IMR-90 (cell line): ENCODE data around the gene GATA3. TPM values are rescaled to one million over a fixed set of nuclear protein-coding genes. Genes with fewer than 3 reads are reported as not detected.

Source experiments
- ATAC-seq: fragments of 200-7000 bp; cut with Tn5 transposase; 2 replicates; pipeline ENCODE4 v1.9.1; 2020; ENCODE audit warnings: low read depth, mild to moderate bottlenecking, moderate library complexity
- BruUV-seq: library from RNA; stranded (reverse); fragments of 400-500 nt; replicated peaks from 2 replicates; lab custom pipeline; 2021; lab: Mats Ljungman, UMichigan
- CTCF ChIA-PET: fragments of 300-600 bp; formaldehyde crosslinking; extraction: SDS; loops from one replicate; lab custom pipeline; 2021; ENCODE audit warnings: antibody characterized with exemption; lab: Yijun Ruan, JAX
- POLR2A ChIA-PET: fragments of 300-600 bp; sonication (Branson Sonifier 250); formaldehyde crosslinking; loops from one replicate; lab custom pipeline; 2022; ENCODE audit warnings: antibody characterized with exemption; ENCODE audit not compliant: unreplicated experiment; lab: Charles Lee
- DNase-seq: peaks from one replicate; pipeline ENCODE4 v3.0.0; 2013
- H2AFZ ChIP-seq: replicated peaks from 2 replicates; pipeline ENCODE3; 2013; ENCODE audit warnings: low read length, mild to moderate bottlenecking; ENCODE audit not compliant: poor library complexity
- H2AK5ac ChIP-seq: 2 replicates; pipeline ENCODE4 v1.6.1; 2013; ENCODE audit warnings: low read depth, low read length, inconsistent platforms
- H2AK9ac ChIP-seq: replicated peaks from 2 replicates; pipeline ENCODE3; 2013; ENCODE audit warnings: mild to moderate bottlenecking, low read depth, low read length, moderate library complexity; ENCODE audit not compliant: poor library complexity
- H2BK120ac ChIP-seq: 2 replicates; pipeline ENCODE4 v1.6.1; 2013; ENCODE audit warnings: low read depth, low read length, inconsistent platforms
- H2BK15ac ChIP-seq: 3 replicates; pipeline ENCODE4 v1.6.1; 2013; ENCODE audit warnings: low read depth, low read length, inconsistent platforms
- H2BK20ac ChIP-seq: 2 replicates; pipeline ENCODE4 v1.6.1; 2013; ENCODE audit warnings: low read depth, mild to moderate bottlenecking, inconsistent platforms, low read length, moderate library complexity
- H2BK5ac ChIP-seq: 2 replicates; pipeline ENCODE4 v1.6.1; 2013; ENCODE audit warnings: mild to moderate bottlenecking, low read depth, low read length, inconsistent platforms; ENCODE audit not compliant: poor library complexity, severe bottlenecking
- H3K14ac ChIP-seq: replicated peaks from 2 replicates; pipeline ENCODE4 v1.6.1; 2013; ENCODE audit warnings: low read depth, low read length, inconsistent platforms
- H3K18ac ChIP-seq: 2 replicates; pipeline ENCODE4 v1.6.1; 2013; ENCODE audit warnings: low read depth, low read length, control low read depth
- H3K23ac ChIP-seq: 2 replicates; pipeline ENCODE4 v1.6.1; 2013; ENCODE audit warnings: low read depth, low read length, inconsistent platforms
- H3K27ac ChIP-seq: 2 replicates; pipeline ENCODE4 v1.5.1; 2013; ENCODE audit warnings: mild to moderate bottlenecking, control low read depth, low read length; ENCODE audit not compliant: insufficient read depth
- H3K27me3 ChIP-seq: 2 replicates; pipeline ENCODE4 v1.6.1; 2013; ENCODE audit warnings: low read length; ENCODE audit not compliant: control insufficient read depth, insufficient read depth
- H3K36me3 ChIP-seq: 2 replicates; pipeline ENCODE4 v1.6.1; 2013; ENCODE audit warnings: low read length, mixed read lengths; ENCODE audit not compliant: control insufficient read depth, insufficient read depth
- H3K4ac ChIP-seq: 2 replicates; pipeline ENCODE4 v1.6.1; 2013; ENCODE audit warnings: low read depth, low read length, inconsistent platforms
- H3K4me1 ChIP-seq: 2 replicates; pipeline ENCODE4 v1.6.1; 2013; ENCODE audit warnings: low read length, mixed read lengths; ENCODE audit not compliant: control insufficient read depth, insufficient read depth
- H3K4me2 ChIP-seq: 2 replicates; pipeline ENCODE4 v1.6.1; 2013; ENCODE audit warnings: low read depth, mild to moderate bottlenecking, control low read depth, low read length, moderate library complexity
- H3K4me3 ChIP-seq: 2 replicates; pipeline ENCODE4 v1.5.1; 2013; ENCODE audit warnings: low read depth, mild to moderate bottlenecking, control low read depth, low read length, moderate library complexity; ENCODE audit not compliant: insufficient read depth
- H3K56ac ChIP-seq: 2 replicates; pipeline ENCODE4 v1.6.1; 2013; ENCODE audit warnings: low read length, inconsistent platforms; ENCODE audit not compliant: insufficient read depth; ENCODE audit errors: extremely low read depth
- H3K79me1 ChIP-seq, 2 experiments: 2 replicates each; pipeline ENCODE4 v1.6.1; 2013; ENCODE audit warnings: low read length in 2 of 2, inconsistent platforms in 1 of 2, low read depth in 1 of 2
- H3K9ac ChIP-seq: 2 replicates; pipeline ENCODE4 v1.6.1; 2013; ENCODE audit warnings: low read depth, low read length, control low read depth
- H3K9me1 ChIP-seq: 2 replicates; pipeline ENCODE4 v1.6.1; 2013; ENCODE audit warnings: low read length, inconsistent platforms; ENCODE audit not compliant: insufficient read depth
- H3K9me3 ChIP-seq: 2 replicates; pipeline ENCODE4 v1.6.1; 2013; ENCODE audit warnings: low read length; ENCODE audit not compliant: control insufficient read depth, insufficient read depth
- H4K20me1 ChIP-seq: 2 replicates; pipeline ENCODE4 v1.6.1; 2013; ENCODE audit warnings: low read length, inconsistent platforms; ENCODE audit not compliant: insufficient read depth
- H4K5ac ChIP-seq: 2 replicates; pipeline ENCODE4 v1.6.1; 2013; ENCODE audit warnings: mild to moderate bottlenecking, low read depth, low read length, control low read depth
- H4K8ac ChIP-seq, 2 experiments: 2 replicates each; pipeline ENCODE4 v1.6.1; 2013; ENCODE audit warnings: low read depth in 2 of 2, low read length in 2 of 2, control low read depth in 1 of 2, inconsistent platforms in 1 of 2
- H4K91ac ChIP-seq: 2 replicates; pipeline ENCODE4 v1.6.1; 2013; ENCODE audit warnings: low read depth, low read length, inconsistent platforms; ENCODE audit not compliant: insufficient read depth
- BHLHE40 ChIP-seq: fragments of 150-350 bp; IDR thresholded peaks from 2 replicates; pipeline ENCODE4 v1.6.1; 2016; ENCODE audit warnings: mild to moderate bottlenecking, low read depth, low read length
- CEBPB ChIP-seq: IDR thresholded peaks from 2 replicates; pipeline ENCODE4 v1.6.1; 2012; ENCODE audit warnings: low read depth, low read length, improper control_type of control experiment
- CHD1 ChIP-seq: IDR thresholded peaks from 2 replicates; pipeline ENCODE4 v1.6.1; 2012; ENCODE audit warnings: low read depth, low read length, improper control_type of control experiment
- CTCF ChIP-seq: conservative IDR thresholded peaks from 2 replicates; pipeline ENCODE4 v1.5.1; 2012; ENCODE audit warnings: mild to moderate bottlenecking, low read depth, low read length, improper control_type of control experiment
- ELK1 ChIP-seq: fragments of 150-350 bp; IDR thresholded peaks from 2 replicates; pipeline ENCODE4 v1.6.1; 2016; ENCODE audit warnings: low read depth, mild to moderate bottlenecking, low read length, moderate library complexity, borderline replicate concordance
- FOS ChIP-seq: fragments of 150-350 bp; IDR thresholded peaks from 2 replicates; pipeline ENCODE4 v1.6.1; 2016; ENCODE audit warnings: low read depth, low read length
- MAFK ChIP-seq: IDR thresholded peaks from 2 replicates; pipeline ENCODE4 v1.6.1; 2012; ENCODE audit warnings: low read depth, low read length, improper control_type of control experiment
- MAZ ChIP-seq: IDR thresholded peaks from 2 replicates; pipeline ENCODE4 v1.6.1; 2012; ENCODE audit warnings: low read depth, mild to moderate bottlenecking, low read length, improper control_type of control experiment, moderate library complexity, borderline replicate concordance
- MXI1 ChIP-seq: IDR thresholded peaks from 2 replicates; pipeline ENCODE4 v1.6.1; 2012; ENCODE audit warnings: low read depth, mild to moderate bottlenecking, low read length, moderate library complexity, borderline replicate concordance
- NFE2L2 ChIP-seq: fragments of 150-350 bp; IDR thresholded peaks from 2 replicates; pipeline ENCODE4 v1.6.1; 2016; ENCODE audit warnings: low read depth, mild to moderate bottlenecking, low read length
- POLR2A ChIP-seq: IDR thresholded peaks from 2 replicates; pipeline ENCODE4 v1.6.1; 2012; ENCODE audit warnings: mild to moderate bottlenecking, low read depth, low read length
- RAD21 ChIP-seq: IDR thresholded peaks from 2 replicates; pipeline ENCODE4 v1.6.1; 2012; ENCODE audit warnings: low read length, improper control_type of control experiment
- RFX5 ChIP-seq: IDR thresholded peaks from 2 replicates; pipeline ENCODE4 v1.8.0; 2012; ENCODE audit warnings: low read depth, mild to moderate bottlenecking, low read length, moderate library complexity
- SMC3 ChIP-seq: fragments of 150-350 bp; IDR thresholded peaks from 2 replicates; pipeline ENCODE4 v1.6.1; 2016; ENCODE audit warnings: low read depth, mild to moderate bottlenecking, antibody characterized with exemption, low read length, moderate library complexity
- WGBS, 2 experiments: methylation state at CpG; one replicate each; pipeline versions ENCODE4 v1.1.5 to v1.1.7; 2013; ENCODE audit warnings: missing lambda C conversion rate in 2 of 2; ENCODE audit not compliant: insufficient read length in 1 of 2; ENCODE audit errors: extremely low coverage in 2 of 2; 5-methylcytosine and 5-hydroxymethylcytosine counted together
- dilution Hi-C: fragments of 300-500 bp; cut with HindIII; formaldehyde crosslinking; loops from one replicate; pipeline ENCODE4 v1.14.3; 2018; ENCODE audit warnings: low sequenced_read_pairs; ENCODE audit not compliant: unreplicated experiment
- in situ Hi-C: fragments of 300-500 bp; cut with MboI; formaldehyde crosslinking; loops from 3 replicates; pipeline ENCODE4 v1.14.3; 2019; ENCODE audit warnings: low sequenced_read_pairs, inconsistent platforms, mixed read lengths
- intact Hi-C: fragments of 100-400 bp; cut with micrococcal nuclease; formaldehyde crosslinking; loops from 2 replicates; pipeline ENCODE4 v1.10.0; 2022
- polyA plus RNA-seq, 3 experiments: library from polyadenylated mRNA; depleted of rRNA; stranded (reverse); fragments of >200 nt; gene quantifications; 2 replicates each; pipeline ENCODE4 v1.2.3, GENCODE V29; 2012; ENCODE audit warnings: low replicate concordance in 1 of 3
- total RNA-seq: library from RNA; depleted of rRNA; stranded (reverse); fragments of >200 nt; gene quantifications from 2 replicates; pipeline ENCODE4 v1.2.3, GENCODE V29; 2012
- TF ChIP-seq, protein P1 (sequence below): fragments of 150-350 bp; IDR thresholded peaks from 2 replicates; pipeline ENCODE4 v1.6.1; 2017; ENCODE audit warnings: mild to moderate bottlenecking, antibody characterized with exemption, low read length, low read depth

Gene GATA3
- total and polyA plus RNA-seq, 2 of the 4 experiments (the other 2 are of a cell fraction): 0.21 TPM; not detected in 1

DNA sequence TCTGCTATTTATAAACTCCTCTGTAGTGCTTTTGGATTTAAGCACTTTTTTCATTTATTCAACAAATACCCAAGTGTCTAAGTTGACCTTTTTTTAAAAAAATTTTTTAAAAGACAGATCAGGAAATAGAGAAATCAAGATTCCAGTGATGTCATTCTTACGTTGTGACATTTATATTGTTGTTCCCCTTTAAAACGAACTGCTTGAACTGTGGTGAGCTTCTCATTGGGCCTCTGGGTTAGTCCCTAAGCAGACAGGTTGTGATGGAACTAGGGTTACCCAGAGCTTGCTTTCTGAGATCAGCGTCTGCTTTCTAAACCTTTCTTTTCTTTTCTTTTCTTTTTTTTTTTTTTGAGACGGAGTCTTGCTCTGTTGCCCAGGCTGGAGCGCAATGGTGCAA lies 22.4 kb downstream of the GATA3 start:
- Histone ChIP-seq H3K23ac (no peak overlapping the region), H3K4me2 (no peak overlapping the region), H3K4me3 (no peak overlapping the region), H3K9me1 (no peaks in the 10 kb centered on the region), H4K8ac (no peak overlapping the region), H2BK120ac (no peak overlapping the region), H4K91ac (no peak overlapping the region), H2BK15ac (no peak overlapping the region), H3K27me3 (peaks cover 4% of the 10 kb centered on the region), H3K36me3 (no peaks in the 10 kb centered on the region), H2BK20ac (no peak overlapping the region), H4K20me1 (no peaks in the 10 kb centered on the region), H2AK5ac (no peak overlapping the region), H3K14ac (no peak overlapping the region), H2AK9ac (no peak overlapping the region), H3K27ac (no peak overlapping the region), H3K4me1 (peaks cover 2% of the 10 kb centered on the region; the same call in 1 of the 2 replicates), H3K79me1 (no peaks in the 10 kb centered on the region), H3K4ac (no peak overlapping the region), H3K9ac (no peak overlapping the region), H3K18ac (no peak overlapping the region), H3K56ac (no peak overlapping the region), H3K9me3 (no peaks in the 10 kb centered on the region), H2AFZ (no peak overlapping the region), H2BK5ac (no peak overlapping the region), H4K5ac (no peak overlapping the region)
- intact Hi-C loops (no loop called here), in situ Hi-C loops (no loop called here), dilution Hi-C loops (no loop called here)
- DNase-seq (no peak), ATAC-seq (no peak)
- WGBS, 2 experiments: 50% methylated on average over 1 of the region's 5 CpGs; no CpG with 5 or more reads in 1 of the 2 experiments
- no peak for TF ChIP-seq MAZ
- no peak for TF ChIP-seq RFX5
- TF ChIP-seq MAFK: no peak
- no peak for TF ChIP-seq SMC3
- no peak for TF ChIP-seq RAD21
- TF ChIP-seq, protein P1, sequence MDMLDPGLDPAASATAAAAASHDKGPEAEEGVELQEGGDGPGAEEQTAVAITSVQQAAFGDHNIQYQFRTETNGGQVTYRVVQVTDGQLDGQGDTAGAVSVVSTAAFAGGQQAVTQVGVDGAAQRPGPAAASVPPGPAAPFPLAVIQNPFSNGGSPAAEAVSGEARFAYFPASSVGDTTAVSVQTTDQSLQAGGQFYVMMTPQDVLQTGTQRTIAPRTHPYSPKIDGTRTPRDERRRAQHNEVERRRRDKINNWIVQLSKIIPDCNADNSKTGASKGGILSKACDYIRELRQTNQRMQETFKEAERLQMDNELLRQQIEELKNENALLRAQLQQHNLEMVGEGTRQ: no peak
- no peak for TF ChIP-seq CHD1
- no peak for TF ChIP-seq POLR2A
- TF ChIP-seq BHLHE40: no peak
- TF ChIP-seq MXI1: no peak
- no peak for TF ChIP-seq CTCF
- TF ChIP-seq NFE2L2: no peak
- TF ChIP-seq ELK1: no peak
- TF ChIP-seq FOS: no peak
- TF ChIP-seq CEBPB: no peak
- POLR2A ChIA-PET: no interaction called here
- CTCF ChIA-PET: interaction anchor here (1.8 kb wide), 1 partner anchor 11 kb away, joined by 6 read pairs; no protein-coding TSS in a partner anchor
- BruUV-seq: no TSS peak
